DMS114 treated with DMSO at 0.1 percent for 48 hours (cell line): ENCODE data around the gene KLHL6.
"Not testable (repeated sequence)": the region's sequence is repeated elsewhere in the genome, so short reads cannot be mapped to it uniquely, and the experiment has no call there.

Source experiments
- DNase-seq: peaks from one replicate; lab custom pipeline; 2025; ENCODE audit not compliant: unreplicated experiment; lab: John Stamatoyannopoulos, UW

Gene KLHL6

GRCh38 chr3:183570191-183570590 is 14.7 kb upstream of the KLHL6 start:
- not testable (repeated sequence) for DNase-seq

- no peak for DNase-seq
Measured at GRCh38 chr3:183566880-183567279, 11.4 kb upstream of the KLHL6 start.

- DNase-seq, result no peak
Measured at GRCh38 chr3:183564046-183564445, 8.5 kb upstream of the KLHL6 start.

- DNase-seq, result no peak
Measured at GRCh38 chr3:183563536-183563874, 8.0 kb upstream of the KLHL6 start.

- no peak for DNase-seq
Measured at GRCh38 chr3:183560607-183561006, 5.1 kb upstream of the KLHL6 start.

- no peak for DNase-seq
Measured at GRCh38 chr3:183558495-183558894, 3.0 kb upstream of the KLHL6 start.

GRCh38 chr3:183556722-183557121 is 1.2 kb upstream of the KLHL6 start:
- no peak for DNase-seq

GRCh38 chr3:183554377-183554776 is 1.1 kb downstream of the KLHL6 start:
- no peak for DNase-seq

- DNase-seq, result no peak
Measured at GRCh38 chr3:183553334-183554026, 2.0 kb downstream of the KLHL6 start.

GRCh38 chr3:183551930-183552329 is 3.6 kb downstream of the KLHL6 start:
- DNase-seq, result no peak

GRCh38 chr3:183548262-183548769 is 7.2 kb downstream of the KLHL6 start:
- no peak for DNase-seq

- DNase-seq, result no peak
Measured at GRCh38 chr3:183546625-183547024, 8.9 kb downstream of the KLHL6 start.

- no peak for DNase-seq
Measured at GRCh38 chr3:183545708-183546107, 9.8 kb downstream of the KLHL6 start.

- DNase-seq, result no peak
Measured at GRCh38 chr3:183542355-183542754, 13.2 kb downstream of the KLHL6 start.

- DNase-seq, result no peak
Measured at GRCh38 chr3:183541738-183542137, 13.8 kb downstream of the KLHL6 start.

- no peak for DNase-seq
Measured at GRCh38 chr3:183541235-183541655, 14.3 kb downstream of the KLHL6 start.

- DNase-seq, result no peak
Measured at GRCh38 chr3:183540501-183541234, 14.8 kb downstream of the KLHL6 start.

GRCh38 chr3:183539811-183540210 is 15.7 kb downstream of the KLHL6 start:
- DNase-seq, result no peak

GRCh38 chr3:183538486-183538885 is 17.0 kb downstream of the KLHL6 start:
- no peak for DNase-seq

- no peak for DNase-seq
Measured at GRCh38 chr3:183537295-183537730, 18.2 kb downstream of the KLHL6 start.

GRCh38 chr3:183536238-183536880 is 19.1 kb downstream of the KLHL6 start:
- DNase-seq, result no peak

- DNase-seq, result no peak
Measured at GRCh38 chr3:183534249-183534648, 21.3 kb downstream of the KLHL6 start.
